ENCODE results near the gene TRPM2.

The TRPM2 gene

DNA sequence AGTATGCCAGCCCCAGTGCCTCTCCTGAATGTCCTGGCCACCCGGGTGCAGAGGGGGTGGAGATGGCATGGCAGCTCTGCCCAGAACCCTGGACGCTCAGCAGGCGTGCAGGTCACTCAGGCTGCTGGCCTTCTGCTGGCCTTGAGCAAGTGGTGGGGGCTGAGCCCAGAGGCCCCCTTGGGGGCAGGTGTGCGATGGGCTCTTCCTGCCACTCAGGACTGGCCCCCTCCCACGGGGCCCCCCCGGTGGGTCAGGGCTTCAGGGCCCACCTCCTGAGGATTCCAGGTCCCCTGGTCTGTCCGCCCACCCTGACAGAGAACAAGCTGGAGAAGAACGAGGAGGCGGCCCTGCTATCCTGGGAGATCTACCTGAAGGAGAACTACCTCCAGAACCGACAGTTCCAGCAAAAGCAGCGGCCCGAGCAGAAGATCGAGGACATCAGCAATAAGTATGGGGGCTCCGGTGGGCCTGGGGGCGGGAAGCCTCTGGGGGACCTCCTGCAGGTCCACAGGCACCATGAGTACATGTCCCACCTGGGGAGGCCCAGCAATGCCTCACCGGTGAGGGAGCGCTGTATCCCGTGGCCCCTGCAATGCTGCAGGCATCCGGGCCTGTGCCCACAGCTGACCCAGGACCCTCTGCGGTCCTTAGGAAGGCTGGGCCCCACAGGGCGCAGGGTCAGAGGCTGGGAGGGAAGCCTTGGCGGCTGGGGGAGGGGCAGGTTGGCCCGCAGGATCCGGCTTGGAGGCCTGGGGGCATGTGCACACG is 64.9 kb downstream of the TRPM2 start:
- no peak for DNase-seq

DNA sequence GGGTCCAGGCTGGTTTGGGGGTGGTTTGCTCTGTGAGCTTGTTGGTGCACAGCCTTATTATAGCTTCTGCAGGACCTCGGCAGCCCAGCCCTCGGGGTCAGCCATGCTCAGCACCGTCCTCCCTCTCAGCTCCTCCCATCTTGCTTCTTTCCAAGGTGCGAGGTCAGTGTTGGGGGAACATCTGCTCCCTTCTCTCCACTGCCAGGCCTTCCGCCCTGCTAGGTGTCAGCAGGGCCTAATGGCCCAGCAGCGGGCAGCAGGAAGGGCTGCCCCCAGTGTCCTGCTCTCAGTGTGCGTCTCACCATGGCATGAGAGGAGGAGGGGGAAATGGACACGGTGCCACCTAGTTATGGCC is 65.4 kb downstream of the TRPM2 start:
- DNase-seq: no peak

DNA sequence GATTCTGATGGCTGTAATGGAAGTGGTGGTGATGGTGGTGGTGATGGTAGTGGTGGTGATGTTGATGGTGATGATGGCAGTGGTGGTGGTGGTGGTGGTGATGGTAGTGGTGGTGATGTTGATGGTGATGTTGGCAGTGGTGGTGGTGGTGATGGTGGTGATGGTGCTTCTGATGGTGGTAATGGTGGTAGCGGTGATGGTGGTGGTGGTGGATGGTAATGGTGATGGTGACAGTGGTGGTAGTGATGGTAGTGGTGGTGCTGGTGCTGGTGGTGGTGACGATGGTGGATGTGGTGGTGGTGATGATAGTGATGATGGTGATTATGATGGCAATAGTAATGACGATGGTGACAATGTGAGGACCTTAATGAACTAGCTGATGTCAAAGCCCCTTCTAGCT is 66.3 kb downstream of the TRPM2 start:
- no peak for DNase-seq

DNA sequence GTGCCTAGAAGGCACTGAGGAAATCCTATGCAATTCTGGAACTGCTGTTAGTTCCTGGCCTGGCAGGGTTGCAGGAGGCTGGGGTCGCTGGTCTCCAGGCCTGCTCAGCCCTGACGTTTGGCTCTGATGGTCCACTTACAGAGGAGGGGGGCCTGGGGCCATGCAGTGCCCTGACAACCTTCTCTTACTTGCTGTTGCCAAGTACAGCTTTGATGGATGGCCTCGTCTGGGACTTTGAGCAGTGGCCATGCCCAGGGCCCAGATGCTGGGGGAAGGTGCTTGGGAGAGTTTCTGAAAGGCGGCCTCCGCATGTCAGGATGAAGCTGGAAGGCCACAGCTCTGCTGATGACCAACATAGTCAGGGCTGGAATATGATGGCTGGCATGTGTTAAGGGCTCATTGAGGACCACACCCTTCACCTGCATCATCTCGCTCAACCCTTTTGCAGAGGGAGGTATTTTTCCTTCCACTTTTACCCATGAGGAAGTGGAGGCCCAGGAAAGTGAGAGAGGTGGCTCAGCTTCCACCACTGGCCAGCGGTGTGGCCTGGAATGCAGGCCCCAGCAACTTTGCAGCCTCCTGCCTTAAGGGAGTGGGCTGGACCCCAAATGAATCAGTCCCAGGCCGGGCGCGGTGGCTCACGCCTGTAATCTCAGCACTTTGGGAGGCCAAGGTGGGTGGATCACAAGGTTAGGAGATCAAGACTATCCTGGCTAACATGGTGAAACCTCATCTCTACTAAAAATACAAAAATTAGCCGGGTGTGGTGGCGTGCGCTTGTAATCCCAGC is 67.2 kb downstream of the TRPM2 start:
- peak; percentile 1 for DNase-seq

DNA sequence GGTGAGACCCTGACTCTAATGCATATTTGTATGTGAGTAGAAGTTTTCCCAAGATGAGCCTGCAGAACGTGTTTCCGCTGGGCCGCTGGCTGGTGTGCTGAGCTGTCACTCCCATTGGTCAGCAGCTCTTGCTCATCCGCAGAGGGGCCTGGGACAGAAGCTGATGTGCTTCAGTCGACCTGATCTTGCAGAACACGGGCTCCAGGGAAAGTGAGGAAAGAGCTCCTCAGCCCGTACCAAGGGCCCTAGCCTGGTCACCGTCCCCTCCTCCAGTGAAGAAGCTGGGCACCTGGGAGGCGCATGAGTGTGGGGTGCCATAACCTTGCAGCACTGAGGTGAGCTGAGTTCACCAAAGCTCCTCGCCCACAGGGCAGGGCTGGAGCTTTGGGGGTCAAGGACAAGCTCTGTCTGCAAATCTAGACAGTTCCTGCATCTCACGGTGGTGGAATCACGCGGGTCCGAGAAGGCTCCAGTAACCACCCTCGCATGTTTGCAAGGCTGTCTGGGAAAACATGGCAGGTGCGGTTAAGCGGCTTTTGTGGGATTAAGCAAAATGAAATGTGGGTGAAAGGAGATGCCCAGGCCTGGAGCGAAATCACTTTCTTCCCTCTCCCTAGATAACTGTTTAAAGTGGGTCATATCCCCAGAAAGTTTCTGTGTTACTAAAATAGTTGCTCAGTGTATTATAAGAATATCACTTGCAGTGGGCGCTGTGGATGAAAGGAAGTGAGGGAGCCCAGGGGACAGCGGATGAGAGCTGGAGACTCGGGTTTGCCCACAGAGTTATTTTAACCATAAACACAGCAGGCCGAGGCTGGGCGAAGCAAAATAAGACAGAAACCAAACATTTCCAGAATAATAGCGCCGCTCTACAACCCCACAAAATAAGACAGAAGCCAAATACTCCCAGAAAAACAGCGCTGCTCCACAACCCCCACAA is 68.8 kb downstream of the TRPM2 start:
- DNase-seq: peak; percentile 24

DNA sequence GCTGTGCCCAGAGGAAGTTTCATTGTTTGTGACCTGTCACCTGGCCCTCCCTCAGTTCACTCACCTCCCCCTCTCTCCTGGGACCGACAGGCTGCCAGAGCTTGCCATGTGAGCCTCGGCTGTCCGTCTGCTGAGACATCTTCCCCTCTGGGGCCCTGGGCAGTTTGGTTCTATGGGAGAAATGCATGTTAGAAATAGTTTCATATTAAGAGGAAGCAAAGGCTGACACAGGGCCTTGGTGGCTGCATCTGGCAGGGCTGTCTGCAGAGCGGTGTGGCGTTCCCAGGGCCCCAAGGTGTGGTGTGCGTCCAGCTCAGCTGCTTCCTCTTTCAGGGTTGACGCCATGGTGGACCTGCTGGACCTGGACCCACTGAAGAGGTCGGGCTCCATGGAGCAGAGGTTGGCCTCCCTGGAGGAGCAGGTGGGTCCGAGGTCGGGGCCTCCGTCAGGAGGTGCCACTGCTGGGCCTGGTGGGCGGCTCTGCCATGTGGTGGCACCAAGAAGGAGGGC is 69.9 kb downstream of the TRPM2 start:
- peak; percentile 13 for DNase-seq

DNA sequence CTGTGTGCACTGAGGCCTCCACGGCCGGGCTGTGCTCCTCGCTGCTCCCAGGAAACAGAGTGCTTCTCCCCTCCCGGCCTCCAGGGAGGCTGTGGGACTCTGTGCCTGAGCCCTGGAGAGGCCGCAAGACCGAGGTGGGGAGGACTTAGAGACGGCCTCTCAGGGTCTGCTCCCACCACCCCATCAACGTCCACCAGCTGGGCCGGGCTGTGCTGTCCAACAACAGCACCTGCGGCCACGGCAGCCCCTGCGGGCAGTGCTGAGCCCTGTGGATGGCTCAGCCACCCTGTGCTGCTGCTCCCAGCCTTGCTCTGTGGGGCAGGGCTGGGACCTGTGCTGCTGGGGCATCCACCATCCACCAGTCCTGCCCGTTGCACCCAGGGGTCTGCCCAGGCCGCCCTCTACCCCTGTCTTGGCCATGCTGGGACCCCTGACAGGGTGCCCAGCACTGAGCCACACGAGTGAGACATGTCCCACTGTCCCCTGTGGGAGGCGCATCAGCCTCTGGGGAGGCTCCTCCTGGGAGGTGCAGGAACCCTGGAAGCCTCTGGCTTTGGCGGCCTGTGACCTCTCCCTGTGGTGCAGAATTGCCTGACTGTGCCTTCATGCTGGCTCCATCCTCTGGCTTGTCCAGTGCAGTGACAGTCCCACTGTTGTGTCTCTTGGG is 70.7 kb downstream of the TRPM2 start:
- peak; percentile 15 for DNase-seq

DNA sequence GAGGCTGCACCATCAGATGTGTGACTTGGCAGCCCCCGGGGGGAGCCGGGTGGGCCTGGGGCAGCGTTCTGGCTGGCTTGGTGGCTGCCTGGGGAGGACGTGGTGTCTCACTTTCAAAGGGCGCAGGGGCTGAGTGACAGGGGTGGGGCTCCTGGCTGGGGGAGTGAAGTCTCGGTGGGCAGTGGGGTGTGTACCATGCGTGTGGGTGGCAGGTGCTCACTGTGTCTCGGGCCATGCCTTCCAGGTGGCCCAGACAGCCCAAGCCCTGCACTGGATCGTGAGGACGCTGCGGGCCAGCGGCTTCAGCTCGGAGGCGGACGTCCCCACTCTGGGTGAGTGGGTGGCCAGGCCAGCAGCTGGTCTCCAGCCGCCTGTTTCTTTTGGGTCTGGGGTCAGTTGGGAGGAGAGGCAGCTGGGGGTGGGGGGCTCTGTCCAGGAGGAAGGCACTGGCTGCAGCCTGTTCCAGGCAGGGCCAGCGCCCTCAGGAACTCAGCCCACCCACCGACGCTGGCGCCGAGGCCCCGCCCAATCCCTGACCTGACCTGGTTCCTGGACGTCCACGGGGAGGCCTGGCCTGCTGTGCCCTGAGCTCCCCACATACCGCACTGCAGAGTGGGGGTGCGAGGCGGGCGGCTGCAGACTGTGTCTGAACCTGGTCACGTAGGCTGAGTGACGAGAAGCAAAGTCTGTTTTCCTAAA is 71.3 kb downstream of the TRPM2 start:
- DNase-seq: peak; percentile 10

DNA sequence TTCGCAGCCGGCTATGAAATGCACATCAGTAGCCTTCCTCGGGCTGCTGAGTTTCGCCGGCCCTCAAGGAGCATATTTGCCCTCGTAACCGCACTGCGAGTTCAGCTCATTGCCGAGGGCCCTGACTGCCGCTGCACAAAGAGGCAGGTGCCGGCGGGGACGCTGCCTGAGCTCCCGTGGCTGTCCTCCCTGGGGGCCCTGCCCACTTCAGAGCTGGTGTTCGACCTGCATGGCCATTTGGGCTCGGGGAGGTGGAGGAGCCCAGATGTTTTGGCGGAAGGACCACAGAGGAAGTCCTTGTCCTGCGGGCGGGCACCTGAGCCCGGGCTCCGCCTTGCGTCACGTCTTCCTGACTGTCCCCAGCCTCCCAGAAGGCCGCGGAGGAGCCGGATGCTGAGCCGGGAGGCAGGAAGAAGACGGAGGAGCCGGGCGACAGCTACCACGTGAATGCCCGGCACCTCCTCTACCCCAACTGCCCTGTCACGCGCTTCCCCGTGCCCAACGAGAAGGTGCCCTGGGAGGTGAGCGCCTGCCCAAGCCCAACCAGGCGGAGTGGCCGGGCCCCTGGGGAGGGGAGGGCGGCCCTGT is 72.0 kb downstream of the TRPM2 start:
- DNase-seq: peak; percentile 11

DNA sequence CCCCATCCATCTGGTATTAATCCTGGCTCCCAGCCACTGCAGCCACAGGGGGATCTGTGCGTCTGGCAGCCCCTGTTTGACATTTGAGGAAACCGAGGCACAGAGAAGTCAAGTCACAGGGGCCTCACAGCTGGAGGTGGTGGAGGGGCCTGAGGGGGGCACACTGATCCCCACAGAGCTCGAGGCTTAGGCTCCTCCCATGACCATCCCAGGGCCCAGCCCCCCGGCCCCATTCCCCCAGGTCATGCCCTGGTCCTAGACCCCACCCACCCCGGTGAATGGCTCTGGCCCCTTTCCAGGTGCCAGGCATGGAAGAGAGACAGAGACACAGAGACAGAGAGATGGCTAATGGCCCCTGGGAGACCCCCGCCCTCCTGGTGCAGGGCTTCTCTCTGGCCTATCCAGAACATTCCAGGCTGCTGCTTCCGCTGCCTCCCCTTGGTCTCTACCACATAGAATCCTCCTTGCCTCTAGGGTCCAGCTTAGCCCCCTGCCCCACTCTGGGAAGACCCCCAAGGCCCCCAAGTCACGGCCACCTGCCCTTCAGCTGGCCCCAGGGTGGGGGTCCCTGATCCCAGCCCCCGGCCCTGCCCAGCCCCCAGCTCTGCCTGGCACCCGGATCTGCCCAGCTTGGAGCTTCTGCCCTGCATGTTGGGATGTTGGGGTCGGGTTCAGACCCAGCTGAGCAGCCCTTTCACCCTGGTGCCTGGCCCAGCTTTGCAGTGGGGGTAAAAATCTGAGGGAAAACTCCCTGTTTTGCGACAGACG is 72.7 kb downstream of the TRPM2 start:
- DNase-seq: peak; percentile 7

DNA sequence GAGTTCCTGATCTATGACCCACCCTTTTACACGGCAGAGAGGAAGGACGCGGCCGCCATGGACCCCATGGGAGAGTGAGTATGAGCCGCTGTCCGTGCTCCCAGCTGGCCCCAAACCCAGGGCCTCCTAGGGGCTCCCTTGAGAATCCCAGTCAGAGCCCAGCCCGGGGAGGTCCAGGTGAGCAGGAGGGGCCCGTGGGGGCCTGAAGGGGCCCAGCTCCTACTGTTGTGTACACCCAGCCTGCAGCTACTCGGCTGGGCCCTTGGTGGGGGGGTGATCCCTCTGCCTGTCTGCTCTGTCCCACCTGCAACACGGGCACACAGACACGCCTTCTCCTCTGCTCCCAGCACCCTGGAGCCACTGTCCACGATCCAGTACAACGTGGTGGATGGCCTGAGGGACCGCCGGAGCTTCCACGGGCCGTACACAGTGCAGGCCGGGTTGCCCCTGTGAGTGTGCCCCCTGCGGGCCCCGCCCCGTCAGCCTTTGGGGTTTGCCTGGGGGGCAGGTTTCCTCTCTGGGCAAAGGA is 73.3 kb downstream of the TRPM2 start:
- DNase-seq: peak; percentile 15

DNA sequence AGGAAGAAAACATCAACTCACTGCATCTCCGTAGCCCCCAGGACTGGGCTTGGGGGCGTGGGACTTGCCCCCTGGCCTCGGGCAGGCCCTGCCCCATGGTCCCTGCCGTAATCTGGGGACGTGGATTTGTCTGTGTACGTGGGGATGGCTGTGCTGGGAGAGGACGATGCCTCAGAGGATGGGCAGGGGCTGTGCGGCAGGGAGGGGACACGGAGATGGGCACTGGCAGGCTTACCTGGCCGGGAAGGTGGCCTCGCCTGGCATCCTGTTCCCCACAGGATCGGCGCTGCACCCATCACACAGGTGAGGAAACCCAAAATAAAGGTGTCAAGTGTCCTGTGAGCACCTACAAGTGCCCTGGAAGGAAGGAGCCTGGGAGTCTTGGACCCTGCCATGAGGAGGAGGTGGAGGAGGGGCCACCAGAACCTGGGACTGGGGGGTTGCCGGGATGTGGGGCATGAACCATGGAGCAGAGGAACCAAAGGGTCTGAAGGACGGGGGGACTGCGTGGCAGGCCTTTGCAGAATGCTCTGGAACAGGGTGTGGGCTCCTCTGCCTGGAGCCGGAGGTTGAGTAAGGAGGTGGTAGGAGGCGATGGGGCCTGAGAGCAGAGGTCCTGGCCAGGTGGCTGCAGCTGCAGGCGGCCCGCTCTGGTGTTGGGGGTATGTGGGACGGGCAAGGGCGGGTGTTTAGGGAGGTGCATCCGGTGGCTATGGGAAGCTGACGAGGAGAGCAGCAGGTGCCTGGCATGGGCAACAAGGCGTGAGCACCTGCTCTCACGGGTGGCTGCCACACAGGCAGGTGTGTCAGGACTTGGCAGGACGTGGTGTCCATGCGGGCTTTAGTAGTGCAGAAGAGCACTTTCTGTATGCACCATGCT is 74.1 kb downstream of the TRPM2 start:
- DNase-seq: peak; percentile 2

DNA sequence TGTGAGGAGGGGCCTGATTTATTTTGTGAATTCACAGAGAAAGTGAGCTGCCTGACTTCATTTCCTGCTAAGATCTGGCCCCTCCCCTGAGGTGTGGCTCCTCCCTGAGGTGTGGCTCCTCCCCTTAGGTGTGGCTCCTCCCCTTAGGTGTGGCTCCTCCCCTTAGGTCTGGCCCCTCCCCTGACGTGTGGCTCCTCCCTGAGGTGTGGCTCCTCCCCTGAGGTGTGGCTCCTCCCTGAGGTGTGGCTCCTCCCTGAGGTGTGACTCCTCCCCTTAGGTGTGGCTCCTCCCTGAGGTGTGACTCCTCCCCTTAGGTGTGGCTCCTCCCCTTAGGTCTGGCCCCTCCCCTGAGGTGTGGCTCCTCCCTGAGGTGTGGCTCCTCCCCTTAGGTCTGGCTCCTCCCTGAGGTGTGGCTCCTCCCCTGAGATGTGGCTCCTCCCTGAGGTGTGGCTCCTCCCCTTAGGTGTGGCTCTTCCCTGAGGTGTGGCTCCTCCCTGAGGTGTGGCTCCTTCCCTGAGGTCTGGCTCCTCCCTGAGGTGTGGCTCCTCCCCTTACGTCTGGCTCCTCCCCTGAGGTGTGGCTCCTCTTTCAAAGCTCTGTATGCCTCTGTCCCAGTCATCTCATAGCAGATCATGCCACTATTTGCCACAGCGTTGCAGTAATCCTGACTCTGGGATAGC is 75.0 kb downstream of the TRPM2 start:
- DNase-seq: no peak

DNA sequence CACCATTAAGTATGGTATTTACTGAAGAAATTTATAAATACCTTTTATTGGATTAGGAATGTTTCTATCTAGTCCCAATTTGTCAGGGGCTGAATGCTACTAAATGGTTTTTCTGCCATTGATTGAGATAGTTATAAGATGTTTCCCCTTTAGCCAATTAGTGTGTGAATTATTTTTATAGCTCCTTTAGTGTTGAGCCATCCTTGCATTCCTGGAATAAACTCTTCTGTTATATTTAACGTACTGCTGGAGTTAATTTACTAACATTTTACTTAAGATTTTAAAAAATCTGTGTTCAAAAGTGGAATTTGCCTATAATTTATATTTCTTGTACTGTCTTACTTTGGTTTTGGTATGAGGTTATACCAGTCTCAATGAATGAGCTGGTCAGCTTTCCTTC is 76.5 kb downstream of the TRPM2 start:
- no peak for DNase-seq

DNA sequence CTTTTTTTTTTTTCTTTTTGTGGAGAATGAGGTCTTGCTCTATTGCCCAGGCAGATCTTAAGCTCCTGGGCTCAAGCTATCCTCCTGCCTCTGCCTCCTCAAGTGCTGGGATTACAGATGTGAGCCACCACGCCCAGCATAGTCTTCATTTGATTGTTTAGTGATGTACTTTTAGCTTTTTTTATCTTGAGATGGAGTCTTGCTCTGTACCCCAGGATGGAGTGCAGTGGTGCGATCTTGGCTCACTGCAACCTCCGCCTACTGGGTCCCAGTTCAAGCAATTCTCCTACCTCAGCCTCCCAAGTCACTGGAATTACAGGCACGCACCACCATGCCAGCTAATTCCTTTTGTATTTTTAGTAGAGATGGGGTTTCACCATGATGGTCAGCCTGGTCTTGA is 77.9 kb downstream of the TRPM2 start:
- no peak for DNase-seq

DNA sequence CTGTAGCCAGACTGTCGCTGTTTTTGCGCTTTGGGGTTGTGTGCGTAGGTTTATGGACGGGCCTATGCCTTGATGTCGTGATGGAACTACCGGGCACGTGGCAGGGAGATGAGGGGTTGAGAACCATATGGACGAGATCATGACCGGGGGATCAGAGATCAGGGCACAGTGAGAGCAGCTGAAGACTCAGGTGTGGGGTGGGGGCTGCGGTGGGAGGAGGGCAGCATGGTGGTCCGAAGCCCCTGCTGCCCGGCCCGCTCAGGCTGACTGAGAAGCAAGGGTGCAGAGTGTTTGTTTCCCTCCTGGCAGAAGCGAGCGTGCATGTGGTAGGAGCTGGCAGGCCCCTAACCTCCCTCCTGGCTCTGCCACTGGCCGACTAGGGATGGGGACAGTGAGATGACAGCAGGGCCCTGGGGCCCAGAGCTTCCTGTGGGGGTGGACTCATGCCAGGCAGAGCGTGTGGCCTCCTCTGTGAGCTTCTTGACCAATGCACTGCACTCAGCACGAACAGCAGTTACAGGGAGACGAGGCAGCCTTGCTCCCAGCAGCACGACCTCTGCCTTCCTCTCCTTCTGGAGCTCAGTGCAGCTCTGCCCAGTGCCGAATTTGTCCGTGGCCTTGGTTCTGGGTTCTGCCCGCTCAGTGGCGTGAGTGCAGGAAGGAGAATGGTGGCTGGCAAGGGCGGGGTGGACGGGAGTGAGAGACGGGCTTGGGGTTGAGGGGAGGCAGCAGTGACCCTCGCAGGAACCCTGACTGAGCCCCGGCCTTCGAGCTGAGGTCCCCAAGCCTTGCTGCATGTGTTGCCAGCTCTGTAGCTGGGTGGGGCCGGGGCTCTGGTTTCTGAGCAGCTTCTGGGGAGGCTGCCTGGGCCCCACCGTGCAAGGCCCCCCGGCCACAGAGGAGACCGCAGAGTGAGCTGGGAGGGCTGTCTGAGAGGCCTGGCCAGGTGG is 79.7 kb downstream of the TRPM2 start:
- peak; percentile 12 for DNase-seq

DNA sequence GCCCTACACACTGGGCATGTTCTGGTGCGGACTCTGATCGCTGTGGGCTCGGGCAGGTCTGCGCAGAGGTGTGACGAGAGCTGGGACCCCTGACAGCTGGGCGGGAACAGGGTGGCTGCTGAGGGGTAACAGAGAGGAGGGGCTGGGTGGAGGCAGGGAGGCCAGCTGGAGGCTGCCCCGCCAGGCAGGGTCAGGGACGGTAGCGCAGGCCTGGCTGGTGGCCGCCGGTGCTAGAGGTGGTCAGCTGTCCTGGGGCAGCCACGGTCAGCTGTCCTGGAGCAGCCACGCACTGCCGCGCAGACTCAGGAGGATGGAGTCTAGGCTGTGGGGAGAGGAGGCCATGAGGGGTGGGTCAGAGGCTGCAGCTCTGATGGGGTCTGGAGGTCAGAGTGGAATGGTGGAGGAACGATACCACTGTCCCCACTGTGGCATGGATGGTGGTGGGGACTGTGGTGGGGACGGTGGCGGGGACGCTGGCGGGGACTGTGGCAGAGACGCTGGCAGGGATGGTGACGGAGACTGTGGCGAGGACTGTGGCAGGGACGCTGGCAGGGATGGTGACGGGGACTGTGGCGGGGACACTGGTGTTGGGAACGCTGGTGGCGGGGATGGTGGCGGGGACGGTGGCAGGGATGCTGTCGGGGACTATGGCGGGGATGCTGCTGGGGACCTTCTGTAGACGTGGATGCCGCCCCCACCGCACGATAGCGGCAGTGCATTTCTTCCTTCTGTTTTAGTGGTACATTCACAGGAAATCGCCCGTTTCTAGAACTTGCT is 80.6 kb downstream of the TRPM2 start:
- DNase-seq: no peak
